Pancreas (tissue), 10 donors: ENCODE results near the gene CSTA. TPM values are rescaled to one million over a fixed set of nuclear protein-coding genes. Genes with fewer than 3 reads are reported as not detected.

Source experiments
- ATAC-seq, 4 donors: fragments of 200-7000 bp; cut with Tn5 transposase; one replicate each; pipeline versions ENCODE4 v1.8.0 to v1.9.1; 2020; ENCODE audit warnings: mild to moderate bottlenecking in 4 of 4, moderate library complexity in 4 of 4
- DNase-seq, 6 donors: peaks; one replicate each; pipeline ENCODE4 v3.0.0-alpha.2; 2020
- FAIRE-seq: peaks from 2 replicates; lab custom pipeline; 2012; peaks lifted over from hg19 to GRCh38; lab: Jason Lieb, UNC
- H3K27ac ChIP-seq, 4 donors: fragments of 200-600 bp; sonication (generic); 1 replicate in 3 of 4; 2 replicates in 1 of 4; pipeline versions ENCODE4 v1.5.0 to v1.8.0; 2020
- H3K27me3 ChIP-seq, 4 donors: fragments of 200-600 bp; one replicate each; pipeline ENCODE4 v1.8.0; 2021
- H3K36me3 ChIP-seq, 3 donors: fragments of 200-600 bp; sonication (generic) in 1 of 3; one replicate each; pipeline versions ENCODE4 v1.5.0 to v1.8.0; 2020 to 2021
- H3K4me1 ChIP-seq, 3 donors: fragments of 200-600 bp; one replicate each; pipeline ENCODE4 v1.8.0; 2021
- H3K4me3 ChIP-seq, 4 donors: fragments of 200-600 bp; sonication (generic) in 2 of 4; one replicate each; pipeline versions ENCODE4 v1.5.0 to v1.8.0; 2020 to 2021
- H3K9me3 ChIP-seq, 4 donors: fragments of 200-600 bp; one replicate each; pipeline ENCODE4 v1.8.0; 2021
- CTCF ChIP-seq, 4 donors: fragments of 200-600 bp; sonication (generic) in 3 of 4; IDR thresholded peaks; one replicate each; pipeline versions ENCODE4 v1.5.0 to v1.8.0; 2021; ENCODE audit warnings: antibody characterized with exemption in 4 of 4
- WGBS, 2 donors: extraction: QIAGEN DNeasy Blood & Tissue Kit; methylation state at CpG; one replicate each; pipeline ENCODE4 v1.1.7; 2013; 5-methylcytosine and 5-hydroxymethylcytosine counted together
- intact Hi-C, 3 donors: fragments of 100-400 bp; cut with DNase I; formaldehyde crosslinking; loops; one replicate each; pipeline versions ENCODE4 v1.11.1 to v1.14.2; 2022
- polyA plus RNA-seq, 2 donors: library from polyadenylated mRNA; stranded (reverse); fragments of 200-250 nt; gene quantifications; one replicate each; pipeline ENCODE4 v1.2.3, GENCODE V29; 2013
- total RNA-seq, 6 donors: library from RNA; stranded (reverse); fragmentation: NEBNext Ultra II Directional in 4 of 6; extraction: Animal tissue kit (Norgen Biotek cat#: 25700) in 4 of 6; gene quantifications; one replicate each; pipeline versions ENCODE4 v1.2.1 to v1.2.4, GENCODE V29; 2021 to 2023
- donor health status: healthy with polysubstance abuse.
- donor health status: DM: no; HTN: no; CAD: no; lungs with moderate emphysema.
- donor health status: DM: no; HTN: no; CAD: no.
- donor health status: control.
- donor health status: control.
- donor health status: Bipolar disorder and iron deficiency.
- donor health status: DM: yes; HTN: yes; CAD: no.
- donor health status: DM: no; HTN: no; CAD: no.
- donor health status: DM: no; HTN: no; CAD: no.
- donor health status: DM: yes; HTN: yes; CAD: no.

Gene CSTA
- total and polyA plus RNA-seq, 8 donors: 0.63 to 3.7 (median 1.7) TPM; not detected in 2

- Histone ChIP-seq H3K9me3 (no peaks in the 10 kb centered on the region), H3K4me3 (no peak overlapping the region), H3K27me3 (no peaks in the 10 kb centered on the region), H3K27ac (no peak overlapping the region), H3K36me3 (no peaks in the 10 kb centered on the region), H3K4me1 (peaks cover 7 to 25% (median 17%) of the 10 kb centered on the region in 3 donors)
- ATAC-seq: no peak
- no peak for FAIRE-seq
- DNase-seq: no peak
- no peak for TF ChIP-seq CTCF (IDR thresholded peaks at IDR 0.05)
- intact Hi-C loops: loop anchor here in 1 of 3 donors (10.0 kb wide), 1 partner anchor 47 kb away; no protein-coding TSS in a partner anchor
These were observed 17.1 kb upstream of the CSTA start for GRCh38 chr3:122307976-122308375.

- Histone ChIP-seq H3K4me1 (peaks cover 5 to 25% (median 13%) of the 10 kb centered on the region in 3 donors), H3K27ac (peak overlapping the region in 2 of 4 donors; percentile 38 to 59), H3K36me3 (no peaks in the 10 kb centered on the region), H3K9me3 (no peaks in the 10 kb centered on the region), H3K27me3 (no peaks in the 10 kb centered on the region), H3K4me3 (no peak overlapping the region)
- no peak for DNase-seq
- FAIRE-seq: peak; percentile 23
- intact Hi-C loops: no loop called here
- peak; percentile 61 to 84 (median 77) for ATAC-seq
- TF ChIP-seq CTCF (IDR thresholded peaks at IDR 0.05): no peak
- 5 to 10% methylated on average over 1 of the region's 1 CpG for WGBS, 2 donors
These were observed 14.7 kb upstream of the CSTA start for GRCh38 chr3:122310361-122310760.

GRCh38 chr3:122312826-122313225 is 12.2 kb upstream of the CSTA start:
- Histone ChIP-seq H3K27me3 (no peaks in the 10 kb centered on the region), H3K4me1 (peaks cover 3 to 13% (median 10%) of the 10 kb centered on the region in 3 donors), H3K9me3 (no peaks in the 10 kb centered on the region), H3K36me3 (no peaks in the 10 kb centered on the region), H3K4me3 (no peak overlapping the region), H3K27ac (no peak overlapping the region)
- DNase-seq (no peak), ATAC-seq (no peak), FAIRE-seq (no peak)
- intact Hi-C loops: no loop called here
- TF ChIP-seq CTCF (IDR thresholded peaks at IDR 0.05): no peak

GRCh38 chr3:122313281-122313680 is 11.8 kb upstream of the CSTA start:
- FAIRE-seq: no peak
- H3K27me3 ChIP-seq: no peaks in the 10 kb centered on the region
- intact Hi-C loops: no loop called here

More at GRCh38 chr3:122313281-122313680, 11.8 kb upstream of the CSTA start:
- Histone ChIP-seq H3K36me3 (no peaks in the 10 kb centered on the region), H3K4me1 (peaks cover 3 to 13% (median 10%) of the 10 kb centered on the region in 3 donors), H3K9me3 (no peaks in the 10 kb centered on the region), H3K4me3 (no peak overlapping the region), H3K27ac (no peak overlapping the region)
- no peak for TF ChIP-seq CTCF (IDR thresholded peaks at IDR 0.05)
- 80 to 88% methylated on average over 3 of the region's 3 CpGs for WGBS, 2 donors
- DNase-seq (no peak), ATAC-seq (no peak)
